Measurements from ENCODE around the gene ZFY. TPM values are rescaled to one million over a fixed set of nuclear protein-coding genes. Genes with fewer than 3 reads are reported as not detected.

The ZFY gene
- total and polyA plus RNA-seq, 11 donors: 2.9 to 15.4 (median 13.9) TPM; not detected in 5

- peaks cover 0 to 11% (median 0%) of the 10 kb centered on the region in 12 donors for H3K4me1 ChIP-seq
- no peak for DNase-seq
- H3K27ac ChIP-seq: no peak overlapping the region
- no peaks in the 10 kb centered on the region for H3K27me3 ChIP-seq
- H3K36me3 ChIP-seq: peaks cover 0 to 21% (median 0%) of the 10 kb centered on the region in 9 donors
- no peak for TF ChIP-seq POLR2A (IDR thresholded peaks at IDR 0.05)
- TF ChIP-seq CTCF (IDR thresholded peaks at IDR 0.05): no peak
- H3K9me3 ChIP-seq: no peaks in the 10 kb centered on the region
- intact Hi-C loops (cut with DNase I): no loop called here
- no peak overlapping the region for H3K4me3 ChIP-seq
- 71 to 81% methylated on average over 3 of the region's 3 CpGs; no CpG with 5 or more reads in 2 of the 4 donors for WGBS, 4 donors
- no peak for ATAC-seq
Measured at GRCh38 chrY:2955561-2955960, 20.4 kb downstream of the ZFY start.

- Histone ChIP-seq H3K4me3 (no peak overlapping the region), H3K9me3 (no peaks in the 10 kb centered on the region), H3K27me3 (no peaks in the 10 kb centered on the region), H3K27ac (no peak overlapping the region), H3K36me3 (peaks cover 0 to 22% (median 0%) of the 10 kb centered on the region in 9 donors), H3K4me1 (peaks cover 0 to 8% (median 0%) of the 10 kb centered on the region in 12 donors)
- no peak for ATAC-seq
- DNase-seq: no peak
- intact Hi-C loops (cut with DNase I): no loop called here
- 94 to 95% methylated on average over 2 of the region's 2 CpGs; no CpG with 5 or more reads in 2 of the 4 donors for WGBS, 4 donors
- TF ChIP-seq POLR2A (IDR thresholded peaks at IDR 0.05) (no peak), CTCF (IDR thresholded peaks at IDR 0.05) (no peak)
Measured at GRCh38 chrY:2962061-2962460, 26.9 kb downstream of the ZFY start.

- no peak for ATAC-seq
- no peak for DNase-seq
- H3K4me1 ChIP-seq: peaks cover 0 to 15% (median 0%) of the 10 kb centered on the region in 12 donors
- H3K36me3 ChIP-seq: peaks cover 0 to 13% (median 0%) of the 10 kb centered on the region in 9 donors
- intact Hi-C loops (cut with DNase I): no loop called here
- H3K4me3 ChIP-seq: no peak overlapping the region
- no peaks in the 10 kb centered on the region for H3K27me3 ChIP-seq
- no peaks in the 10 kb centered on the region for H3K9me3 ChIP-seq
- WGBS, 4 donors: 52 to 62% methylated on average over 1 of the region's 1 CpG; no CpG with 5 or more reads in 2 of the 4 donors
- no peak for TF ChIP-seq POLR2A (IDR thresholded peaks at IDR 0.05)
- no peak overlapping the region for H3K27ac ChIP-seq
Measured at GRCh38 chrY:2964814-2965213, 29.6 kb downstream of the ZFY start.

- ATAC-seq (no peak), DNase-seq (no peak)
- Histone ChIP-seq H3K4me3 (no peak overlapping the region), H3K4me1 (peaks cover 0 to 19% (median 0%) of the 10 kb centered on the region in 12 donors), H3K9me3 (no peaks in the 10 kb centered on the region), H3K27me3 (no peaks in the 10 kb centered on the region), H3K36me3 (peaks cover 0 to 13% (median 0%) of the 10 kb centered on the region in 9 donors), H3K27ac (no peak overlapping the region)
- TF ChIP-seq POLR2A (IDR thresholded peaks at IDR 0.05) (no peak), CTCF (IDR thresholded peaks at IDR 0.05) (no peak)
- 33 to 50% methylated on average over 1 of the region's 1 CpG; no CpG with 5 or more reads in 2 of the 4 donors for WGBS, 4 donors
- intact Hi-C loops (cut with DNase I): no loop called here
Measured at GRCh38 chrY:2965629-2966028, 30.4 kb downstream of the ZFY start.

- no peak for DNase-seq
- no peak overlapping the region for H3K27ac ChIP-seq
- H3K9me3 ChIP-seq: no peaks in the 10 kb centered on the region
- peaks cover 0 to 29% (median 0%) of the 10 kb centered on the region in 12 donors for H3K4me1 ChIP-seq
- ATAC-seq: no peak
- intact Hi-C loops (cut with DNase I): no loop called here
- no peak overlapping the region for H3K4me3 ChIP-seq
- TF ChIP-seq POLR2A (IDR thresholded peaks at IDR 0.05) (no peak), CTCF (IDR thresholded peaks at IDR 0.05) (no peak)
- peaks cover 0 to 5% (median 0%) of the 10 kb centered on the region in 9 donors for H3K36me3 ChIP-seq
- H3K27me3 ChIP-seq: no peaks in the 10 kb centered on the region
Measured at GRCh38 chrY:2969561-2969960, 34.4 kb downstream of the ZFY start.
